GOT3 (cell line): Measurements from ENCODE around the gene PTBP1.

ENCODE experiments used
- DNase-seq: peaks from one replicate; lab custom pipeline; 2025; ENCODE audit warnings: mixed read lengths; lab: John Stamatoyannopoulos, UW

Gene PTBP1

GRCh38 chr19:772730-773436 lies 24.4 kb upstream of the PTBP1 start:
- DNase-seq, result no peak

GRCh38 chr19:776549-776948 lies 20.7 kb upstream of the PTBP1 start:
- no peak for DNase-seq

- peak; percentile 37 for DNase-seq
Measured at GRCh38 chr19:778910-779653, 18.2 kb upstream of the PTBP1 start.

- DNase-seq, result no peak
Measured at GRCh38 chr19:780935-781334, 16.3 kb upstream of the PTBP1 start.

GRCh38 chr19:781800-782184 lies 15.5 kb upstream of the PTBP1 start:
- no peak for DNase-seq

- DNase-seq, result no peak
Measured at GRCh38 chr19:782185-782877, 14.9 kb upstream of the PTBP1 start.

- no peak for DNase-seq
Measured at GRCh38 chr19:782878-783668, 14.2 kb upstream of the PTBP1 start.

- DNase-seq, result no peak
Measured at GRCh38 chr19:784541-784940, 12.7 kb upstream of the PTBP1 start.

GRCh38 chr19:787536-787935 lies 9.7 kb upstream of the PTBP1 start:
- no peak for DNase-seq

GRCh38 chr19:788686-788982 lies 8.6 kb upstream of the PTBP1 start:
- no peak for DNase-seq

- DNase-seq, result no peak
Measured at GRCh38 chr19:788983-789700, 8.1 kb upstream of the PTBP1 start.

GRCh38 chr19:789701-790060 lies 7.6 kb upstream of the PTBP1 start:
- no peak for DNase-seq

GRCh38 chr19:791007-791566 lies 6.2 kb upstream of the PTBP1 start:
- DNase-seq, result no peak

- DNase-seq, result no peak
Measured at GRCh38 chr19:791567-792305, 5.5 kb upstream of the PTBP1 start.

GRCh38 chr19:792306-792885 lies 4.9 kb upstream of the PTBP1 start:
- DNase-seq, result no peak

GRCh38 chr19:793806-794205 lies 3.4 kb upstream of the PTBP1 start:
- DNase-seq, result no peak

- no peak for DNase-seq
Measured at GRCh38 chr19:795073-795611, 2.1 kb upstream of the PTBP1 start.

GRCh38 chr19:795691-796581 lies 1.3 kb upstream of the PTBP1 start:
- no peak for DNase-seq
